HepG2 (cell line): ENCODE results near the gene C1orf87. TPM values are rescaled to one million over a fixed set of nuclear protein-coding genes. Genes with fewer than 3 reads are reported as not detected.

Experiments
- ATAC-seq: fragments of 200-7000 bp; cut with Tn5 transposase; 3 replicates; pipeline ENCODE4 v1.9.1; 2020; ENCODE audit warnings: mild to moderate bottlenecking, moderate library complexity
- BruUV-seq: library from RNA; stranded (reverse); fragments of 400-500 nt; replicated peaks from 2 replicates; lab custom pipeline; 2021; lab: Mats Ljungman, UMichigan
- CTCF ChIA-PET: fragments of 300-600 bp; formaldehyde crosslinking; extraction: SDS; loops from one replicate; lab custom pipeline; 2021; ENCODE audit warnings: low total read pairs, inconsistent platforms, low intra/inter-chr PET ratio; lab: Yijun Ruan, JAX
- POLR2A ChIA-PET: fragments of 350-600 bp; sonication (Branson Sonifier 250); formaldehyde crosslinking; loops from one replicate; lab custom pipeline; 2020; ENCODE audit warnings: antibody characterized with exemption, inconsistent platforms; lab: Yijun Ruan, JAX
- DNase-seq: peaks from one replicate; pipeline ENCODE4 v3.0.0-alpha.2; 2015; ENCODE audit warnings: low spot score
- FAIRE-seq: peaks from 3 replicates; lab custom pipeline; 2011; peaks lifted over from hg19 to GRCh38; lab: Jason Lieb, UNC
- H2AFZ ChIP-seq: one replicate; pipeline ENCODE4 v1.6.1; 2011; ENCODE audit warnings: low read length, inconsistent platforms
- H3K27ac ChIP-seq: fragments of 300-600 bp; 3 replicates; pipeline ENCODE4 v1.8.0; 2011; ENCODE audit warnings: mixed run types, mild to moderate bottlenecking, mixed read lengths, low read length, inconsistent platforms; ENCODE audit not compliant: insufficient read depth; ENCODE audit errors: extremely low read length
- H3K27me3 ChIP-seq, 2 experiments: fragments of 200-600 bp in 1 of 2; 2 replicates in 1 of 2; 3 replicates in 1 of 2; pipeline versions ENCODE4 v1.6.0 to v1.8.0; 2011; ENCODE audit warnings: low read length in 2 of 2, mild to moderate bottlenecking in 2 of 2, moderate library complexity in 2 of 2, inconsistent platforms in 1 of 2; ENCODE audit not compliant: insufficient read depth in 2 of 2, control insufficient read depth in 1 of 2
- H3K36me3 ChIP-seq, 2 experiments: fragments of 200-600 bp in 1 of 2; replicated peaks in 1 of 2; 2 replicates in 1 of 2; 3 replicates in 1 of 2; pipeline versions ENCODE4 v1.5.1 to v1.8.0; 2011; ENCODE audit warnings: low read length in 2 of 2, inconsistent platforms in 1 of 2; ENCODE audit not compliant: insufficient read depth in 2 of 2, control insufficient read depth in 1 of 2
- H3K4me1 ChIP-seq: 2 replicates; pipeline ENCODE4 v1.5.1; 2012; ENCODE audit warnings: low read length, inconsistent platforms; ENCODE audit not compliant: insufficient read depth
- H3K4me2 ChIP-seq: 2 replicates; pipeline ENCODE4 v1.6.0; 2011; ENCODE audit warnings: low read depth, low read length, inconsistent platforms
- H3K4me3 ChIP-seq, 3 experiments: fragments of 200-600 bp in 1 of 3; sonication (generic), shearing (Covaris generic) in 1 of 3; replicated peaks in 1 of 3; 2 replicates each; pipeline ENCODE4 v1.5.1; 2011 to 2016; ENCODE audit warnings: low read length in 3 of 3, inconsistent platforms in 2 of 3, low read depth in 2 of 3, mild to moderate bottlenecking in 2 of 3, control low read depth in 1 of 3, mixed read lengths in 1 of 3; ENCODE audit not compliant: insufficient read depth in 1 of 3
- H3K79me2 ChIP-seq: one replicate; pipeline ENCODE4 v1.6.1; 2011; ENCODE audit warnings: low read length, inconsistent platforms; ENCODE audit not compliant: insufficient read depth
- H3K9ac ChIP-seq: 2 replicates; pipeline ENCODE4 v1.6.0; 2011; ENCODE audit warnings: mild to moderate bottlenecking, low read depth, low read length, inconsistent platforms; ENCODE audit not compliant: insufficient read depth
- H3K9me3 ChIP-seq: 2 replicates; pipeline ENCODE4 v1.5.1; 2012; ENCODE audit warnings: mild to moderate bottlenecking, low read length
- H4K20me1 ChIP-seq: 2 replicates; pipeline ENCODE4 v1.6.0; 2011; ENCODE audit warnings: inconsistent platforms, mild to moderate bottlenecking, low read length, moderate library complexity; ENCODE audit not compliant: insufficient read depth
- MTF1 ChIP-seq: sonication (generic); formaldehyde crosslinking; IDR thresholded peaks from 2 replicates; pipeline ENCODE4 v1.5.0; 2020; ENCODE audit warnings: missing genetic modification reagents
- NFIB ChIP-seq: sonication (generic); formaldehyde crosslinking; IDR thresholded peaks from 2 replicates; pipeline ENCODE4 v1.9.0; 2021; ENCODE audit warnings: missing genetic modification reagents, mild to moderate bottlenecking, borderline replicate concordance
- NR2C2 ChIP-seq: sonication (generic); formaldehyde crosslinking; IDR thresholded peaks from 2 replicates; pipeline ENCODE4 v1.4.0; 2020; ENCODE audit warnings: missing genetic modification reagents, mild to moderate bottlenecking, moderate library complexity, borderline replicate concordance
- ZC3H4 ChIP-seq: sonication (generic); formaldehyde crosslinking; IDR thresholded peaks from 2 replicates; pipeline ENCODE4 v1.4.0; 2020; ENCODE audit warnings: missing genetic modification reagents, borderline replicate concordance
- ZNF451 ChIP-seq: sonication (generic); formaldehyde crosslinking; IDR thresholded peaks from 2 replicates; pipeline ENCODE4 v1.5.0; 2020; ENCODE audit warnings: mild to moderate bottlenecking, missing genetic modification reagents
- ZNF496 ChIP-seq: sonication (generic); formaldehyde crosslinking; IDR thresholded peaks from 2 replicates; pipeline ENCODE4 v1.8.1; 2023; ENCODE audit warnings: mild to moderate bottlenecking, moderate library complexity, missing genetic modification reagents; ENCODE audit not compliant: insufficient replicate concordance
- WGBS: methylation state at CpG from one replicate; pipeline ENCODE4 v1.1.6; 2017; ENCODE audit warnings: low lambda C conversion rate; 5-methylcytosine and 5-hydroxymethylcytosine counted together
- in situ Hi-C: cut with HindIII; loops from 2 replicates; pipeline ENCODE4 v1.10.0; 2017; ENCODE audit warnings: low pct_unique_long_range_greater_than_20kb; ENCODE audit not compliant: extremely low pct_ligation_motif_present
- intact Hi-C: fragments of 100-400 bp; cut with micrococcal nuclease; formaldehyde crosslinking; loops from one replicate; pipeline ENCODE4 v1.10.0; 2022; ENCODE audit not compliant: unreplicated experiment
- polyA plus RNA-seq, 8 experiments: library from polyadenylated mRNA; depleted of rRNA in 3 of 8; stranded (reverse) in 7 of 8; unstranded in 1 of 8; fragments of >200 nt; fragmentation: Illumina TruSeq in 4 of 8; extraction: Trizol in 4 of 8; gene quantifications; 2 replicates each; pipeline versions ENCODE4 v1.2.1 to v1.2.3, GENCODE V29; 2011 to 2016; ENCODE audit warnings: low read depth in 4 of 8, missing spikeins in 1 of 8, mixed read lengths in 1 of 8; ENCODE audit not compliant: insufficient read depth in 1 of 8
- total RNA-seq, 5 experiments: library from RNA; depleted of rRNA; stranded (reverse); fragments of >200 nt; fragmentation: Illumina TruSeq; extraction: Trizol; gene quantifications; 2 replicates each; pipeline ENCODE4 v1.2.3, GENCODE V29; 2016; ENCODE audit warnings: low read depth in 1 of 5
- TF ChIP-seq, protein P1 (sequence below): sonication (generic); formaldehyde crosslinking; IDR thresholded peaks from 2 replicates; pipeline ENCODE4 v1.8.1; 2022; ENCODE audit warnings: mild to moderate bottlenecking, missing genetic modification reagents
- TF ChIP-seq, protein P2 (sequence below): IDR thresholded peaks from 2 replicates; pipeline ENCODE4 v1.6.1; 2012; ENCODE audit warnings: low read length, improper control_type of control experiment

C1orf87 gene
- total and polyA plus RNA-seq, 2 of the 13 experiments (the other 11 are each of a cell fraction or from before 2014, with no cell fraction given): not detected

GRCh38 chr1:60103186-60103585, 29.6 kb upstream of the C1orf87 start:
- H3K4me1 ChIP-seq: no peaks in the 10 kb centered on the region
- intact Hi-C loops: no loop called here
- H3K4me3 ChIP-seq: no peak overlapping the region
- in situ Hi-C loops: no loop called here
- WGBS: 4% methylated on average over 2 of the region's 2 CpGs
- TF ChIP-seq ZC3H4 (no peak), ZNF496 (CRISPR knock-in tag) (no peak), ZNF451 (CRISPR knock-in tag) (no peak), NR2C2 (no peak), MTF1 (no peak), NFIB (CRISPR knock-in tag) (no peak)
- TF ChIP-seq, protein P1, sequence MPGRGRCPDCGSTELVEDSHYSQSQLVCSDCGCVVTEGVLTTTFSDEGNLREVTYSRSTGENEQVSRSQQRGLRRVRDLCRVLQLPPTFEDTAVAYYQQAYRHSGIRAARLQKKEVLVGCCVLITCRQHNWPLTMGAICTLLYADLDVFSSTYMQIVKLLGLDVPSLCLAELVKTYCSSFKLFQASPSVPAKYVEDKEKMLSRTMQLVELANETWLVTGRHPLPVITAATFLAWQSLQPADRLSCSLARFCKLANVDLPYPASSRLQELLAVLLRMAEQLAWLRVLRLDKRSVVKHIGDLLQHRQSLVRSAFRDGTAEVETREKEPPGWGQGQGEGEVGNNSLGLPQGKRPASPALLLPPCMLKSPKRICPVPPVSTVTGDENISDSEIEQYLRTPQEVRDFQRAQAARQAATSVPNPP (CRISPR knock-in tag): no peak
- TF ChIP-seq, protein P2, sequence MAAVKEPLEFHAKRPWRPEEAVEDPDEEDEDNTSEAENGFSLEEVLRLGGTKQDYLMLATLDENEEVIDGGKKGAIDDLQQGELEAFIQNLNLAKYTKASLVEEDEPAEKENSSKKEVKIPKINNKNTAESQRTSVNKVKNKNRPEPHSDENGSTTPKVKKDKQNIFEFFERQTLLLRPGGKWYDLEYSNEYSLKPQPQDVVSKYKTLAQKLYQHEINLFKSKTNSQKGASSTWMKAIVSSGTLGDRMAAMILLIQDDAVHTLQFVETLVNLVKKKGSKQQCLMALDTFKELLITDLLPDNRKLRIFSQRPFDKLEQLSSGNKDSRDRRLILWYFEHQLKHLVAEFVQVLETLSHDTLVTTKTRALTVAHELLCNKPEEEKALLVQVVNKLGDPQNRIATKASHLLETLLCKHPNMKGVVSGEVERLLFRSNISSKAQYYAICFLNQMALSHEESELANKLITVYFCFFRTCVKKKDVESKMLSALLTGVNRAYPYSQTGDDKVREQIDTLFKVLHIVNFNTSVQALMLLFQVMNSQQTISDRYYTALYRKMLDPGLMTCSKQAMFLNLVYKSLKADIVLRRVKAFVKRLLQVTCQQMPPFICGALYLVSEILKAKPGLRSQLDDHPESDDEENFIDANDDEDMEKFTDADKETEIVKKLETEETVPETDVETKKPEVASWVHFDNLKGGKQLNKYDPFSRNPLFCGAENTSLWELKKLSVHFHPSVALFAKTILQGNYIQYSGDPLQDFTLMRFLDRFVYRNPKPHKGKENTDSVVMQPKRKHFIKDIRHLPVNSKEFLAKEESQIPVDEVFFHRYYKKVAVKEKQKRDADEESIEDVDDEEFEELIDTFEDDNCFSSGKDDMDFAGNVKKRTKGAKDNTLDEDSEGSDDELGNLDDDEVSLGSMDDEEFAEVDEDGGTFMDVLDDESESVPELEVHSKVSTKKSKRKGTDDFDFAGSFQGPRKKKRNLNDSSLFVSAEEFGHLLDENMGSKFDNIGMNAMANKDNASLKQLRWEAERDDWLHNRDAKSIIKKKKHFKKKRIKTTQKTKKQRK: no peak
- no peak overlapping the region for H3K27ac ChIP-seq
- no peak overlapping the region for H2AFZ ChIP-seq
- ChIA-PET POLR2A (no interaction called here), CTCF (no interaction called here)
- ATAC-seq (no peak), FAIRE-seq (no peak), DNase-seq (no peak)
- no peaks in the 10 kb centered on the region for H4K20me1 ChIP-seq
- BruUV-seq: no TSS peak
- H3K36me3 ChIP-seq: no peaks in the 10 kb centered on the region
- H3K9ac ChIP-seq: no peak overlapping the region
- no peak overlapping the region for H3K4me2 ChIP-seq
- H3K9me3 ChIP-seq: no peaks in the 10 kb centered on the region
- no peaks in the 10 kb centered on the region for H3K27me3 ChIP-seq
- H3K79me2 ChIP-seq: no peaks in the 10 kb centered on the region
